Measurements from ENCODE around the gene FAM50A.

DNA sequence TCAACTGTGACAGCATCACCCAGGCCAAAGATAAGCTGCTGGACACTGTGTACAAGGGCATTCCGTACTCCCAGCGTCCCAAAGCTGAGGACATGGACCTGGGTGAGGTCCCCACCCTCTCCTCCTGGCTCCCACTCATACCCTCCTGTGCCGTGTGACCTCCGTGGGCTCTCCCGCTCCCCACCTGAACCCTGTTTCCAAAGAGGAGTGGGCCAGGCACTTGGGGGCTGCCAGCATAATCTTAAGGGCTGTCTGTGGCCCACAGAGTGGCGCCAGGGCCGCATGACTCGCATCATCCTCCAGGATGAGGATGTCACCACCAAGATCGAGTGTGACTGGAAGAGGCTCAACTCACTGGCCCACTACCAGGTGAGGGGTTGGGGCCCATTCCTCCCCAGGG is 25.2 kb downstream of the FAM50A start:
- TF ChIP-seq, protein P1, sequence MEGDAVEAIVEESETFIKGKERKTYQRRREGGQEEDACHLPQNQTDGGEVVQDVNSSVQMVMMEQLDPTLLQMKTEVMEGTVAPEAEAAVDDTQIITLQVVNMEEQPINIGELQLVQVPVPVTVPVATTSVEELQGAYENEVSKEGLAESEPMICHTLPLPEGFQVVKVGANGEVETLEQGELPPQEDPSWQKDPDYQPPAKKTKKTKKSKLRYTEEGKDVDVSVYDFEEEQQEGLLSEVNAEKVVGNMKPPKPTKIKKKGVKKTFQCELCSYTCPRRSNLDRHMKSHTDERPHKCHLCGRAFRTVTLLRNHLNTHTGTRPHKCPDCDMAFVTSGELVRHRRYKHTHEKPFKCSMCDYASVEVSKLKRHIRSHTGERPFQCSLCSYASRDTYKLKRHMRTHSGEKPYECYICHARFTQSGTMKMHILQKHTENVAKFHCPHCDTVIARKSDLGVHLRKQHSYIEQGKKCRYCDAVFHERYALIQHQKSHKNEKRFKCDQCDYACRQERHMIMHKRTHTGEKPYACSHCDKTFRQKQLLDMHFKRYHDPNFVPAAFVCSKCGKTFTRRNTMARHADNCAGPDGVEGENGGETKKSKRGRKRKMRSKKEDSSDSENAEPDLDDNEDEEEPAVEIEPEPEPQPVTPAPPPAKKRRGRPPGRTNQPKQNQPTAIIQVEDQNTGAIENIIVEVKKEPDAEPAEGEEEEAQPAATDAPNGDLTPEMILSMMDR (IDR thresholded peaks at IDR 0.05; ENCODE audit: low read depth, low read length, missing input control), result no peak
- TF ChIP-seq TAF1 (conservative IDR thresholded peaks at IDR 0.05) (no peak), YY1 (IDR thresholded peaks at IDR 0.05) (no peak), GABPA (IDR thresholded peaks at IDR 0.05 in 1 of 2, conservative IDR thresholded peaks at IDR 0.05 in 1 of 2) (no peak), RAD21 (IDR thresholded peaks at IDR 0.05) (no peak), EGR1 (IDR thresholded peaks at IDR 0.05; ENCODE audit: low read depth in 2 of 2) (no peak), RXRA (IDR thresholded peaks at IDR 0.05) (no peak), JUND (IDR thresholded peaks at IDR 0.05) (no peak), FOXA1 (IDR thresholded peaks at IDR 0.05) (no peak)
- TF ChIP-seq, protein P2, sequence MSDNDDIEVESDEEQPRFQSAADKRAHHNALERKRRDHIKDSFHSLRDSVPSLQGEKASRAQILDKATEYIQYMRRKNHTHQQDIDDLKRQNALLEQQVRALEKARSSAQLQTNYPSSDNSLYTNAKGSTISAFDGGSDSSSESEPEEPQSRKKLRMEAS (IDR thresholded peaks at IDR 0.05), result no peak
- TF ChIP-seq, protein P3, sequence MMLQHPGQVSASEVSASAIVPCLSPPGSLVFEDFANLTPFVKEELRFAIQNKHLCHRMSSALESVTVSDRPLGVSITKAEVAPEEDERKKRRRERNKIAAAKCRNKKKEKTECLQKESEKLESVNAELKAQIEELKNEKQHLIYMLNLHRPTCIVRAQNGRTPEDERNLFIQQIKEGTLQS (IDR thresholded peaks at IDR 0.05), result no peak
- TF ChIP-seq, protein P4, sequence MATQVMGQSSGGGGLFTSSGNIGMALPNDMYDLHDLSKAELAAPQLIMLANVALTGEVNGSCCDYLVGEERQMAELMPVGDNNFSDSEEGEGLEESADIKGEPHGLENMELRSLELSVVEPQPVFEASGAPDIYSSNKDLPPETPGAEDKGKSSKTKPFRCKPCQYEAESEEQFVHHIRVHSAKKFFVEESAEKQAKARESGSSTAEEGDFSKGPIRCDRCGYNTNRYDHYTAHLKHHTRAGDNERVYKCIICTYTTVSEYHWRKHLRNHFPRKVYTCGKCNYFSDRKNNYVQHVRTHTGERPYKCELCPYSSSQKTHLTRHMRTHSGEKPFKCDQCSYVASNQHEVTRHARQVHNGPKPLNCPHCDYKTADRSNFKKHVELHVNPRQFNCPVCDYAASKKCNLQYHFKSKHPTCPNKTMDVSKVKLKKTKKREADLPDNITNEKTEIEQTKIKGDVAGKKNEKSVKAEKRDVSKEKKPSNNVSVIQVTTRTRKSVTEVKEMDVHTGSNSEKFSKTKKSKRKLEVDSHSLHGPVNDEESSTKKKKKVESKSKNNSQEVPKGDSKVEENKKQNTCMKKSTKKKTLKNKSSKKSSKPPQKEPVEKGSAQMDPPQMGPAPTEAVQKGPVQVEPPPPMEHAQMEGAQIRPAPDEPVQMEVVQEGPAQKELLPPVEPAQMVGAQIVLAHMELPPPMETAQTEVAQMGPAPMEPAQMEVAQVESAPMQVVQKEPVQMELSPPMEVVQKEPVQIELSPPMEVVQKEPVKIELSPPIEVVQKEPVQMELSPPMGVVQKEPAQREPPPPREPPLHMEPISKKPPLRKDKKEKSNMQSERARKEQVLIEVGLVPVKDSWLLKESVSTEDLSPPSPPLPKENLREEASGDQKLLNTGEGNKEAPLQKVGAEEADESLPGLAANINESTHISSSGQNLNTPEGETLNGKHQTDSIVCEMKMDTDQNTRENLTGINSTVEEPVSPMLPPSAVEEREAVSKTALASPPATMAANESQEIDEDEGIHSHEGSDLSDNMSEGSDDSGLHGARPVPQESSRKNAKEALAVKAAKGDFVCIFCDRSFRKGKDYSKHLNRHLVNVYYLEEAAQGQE (IDR thresholded peaks at IDR 0.05), result no peak
- TF ChIP-seq, protein P5, sequence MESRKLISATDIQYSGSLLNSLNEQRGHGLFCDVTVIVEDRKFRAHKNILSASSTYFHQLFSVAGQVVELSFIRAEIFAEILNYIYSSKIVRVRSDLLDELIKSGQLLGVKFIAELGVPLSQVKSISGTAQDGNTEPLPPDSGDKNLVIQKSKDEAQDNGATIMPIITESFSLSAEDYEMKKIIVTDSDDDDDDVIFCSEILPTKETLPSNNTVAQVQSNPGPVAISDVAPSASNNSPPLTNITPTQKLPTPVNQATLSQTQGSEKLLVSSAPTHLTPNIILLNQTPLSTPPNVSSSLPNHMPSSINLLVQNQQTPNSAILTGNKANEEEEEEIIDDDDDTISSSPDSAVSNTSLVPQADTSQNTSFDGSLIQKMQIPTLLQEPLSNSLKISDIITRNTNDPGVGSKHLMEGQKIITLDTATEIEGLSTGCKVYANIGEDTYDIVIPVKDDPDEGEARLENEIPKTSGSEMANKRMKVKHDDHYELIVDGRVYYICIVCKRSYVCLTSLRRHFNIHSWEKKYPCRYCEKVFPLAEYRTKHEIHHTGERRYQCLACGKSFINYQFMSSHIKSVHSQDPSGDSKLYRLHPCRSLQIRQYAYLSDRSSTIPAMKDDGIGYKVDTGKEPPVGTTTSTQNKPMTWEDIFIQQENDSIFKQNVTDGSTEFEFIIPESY (IDR thresholded peaks at IDR 0.05), result no peak

All from liver (tissue), 3 donors.